Activated naive CD4-positive, alpha-beta T cell treated with anti-CD3 and anti-CD28 coated beads, Interleukin-2, amount 50 U/mL, for 72 hours (primary cell): ENCODE data around the gene TMEM8B. TPM values are rescaled to one million over a fixed set of nuclear protein-coding genes. Genes with fewer than 3 reads are reported as not detected.
"Not testable (repeated sequence)": the region's sequence is repeated elsewhere in the genome, so short reads cannot be mapped to it uniquely, and the experiment has no call there.

Experiments used
- ATAC-seq, 2 donors: fragments of 150-1000 bp; cut with Tn5 transposase; 2 replicates each; pipeline ENCODE4 v1.10.0; 2021; ENCODE audit warnings: mild to moderate bottlenecking in 2 of 2, moderate library complexity in 2 of 2
- DNase-seq, 2 donors: peaks; one replicate each; pipeline ENCODE4 v3.0.0; 2021 to 2022; ENCODE audit warnings: low spot score in 2 of 2
- H3K27ac Mint-ChIP-seq, 2 donors: one replicate each; pipeline ENCODE4 v1.8.0; 2022; ENCODE audit warnings: mild to moderate bottlenecking in 2 of 2, mixed read lengths in 2 of 2
- H3K36me3 Mint-ChIP-seq, 2 donors: one replicate each; pipeline ENCODE4 v1.8.0; 2022; ENCODE audit warnings: mixed read lengths in 2 of 2
- H3K9me3 Mint-ChIP-seq, 2 donors: one replicate each; pipeline ENCODE4 v1.8.0; 2022; ENCODE audit warnings: mixed read lengths in 2 of 2
- total RNA-seq, 2 donors: library from RNA; stranded (reverse); gene quantifications; one replicate each; pipeline ENCODE4 v1.2.3, GENCODE V29; 2022

The TMEM8B gene
- total RNA-seq, 2 donors from 2014 or later, result 4.0 to 11.2 TPM

- ATAC-seq (no peak), DNase-seq (no peak)
- H3K27ac Mint-ChIP-seq, result no peak overlapping the region
These were observed 40.7 kb downstream of the TMEM8B start for GRCh38 chr9:35869621-35870216.

GRCh38 chr9:35870351-35870923 is 41.4 kb downstream of the TMEM8B start, which contains the start of gene OR13J1:
Gene OR13J1 (minus strand): TSS chr9:35870401. CDS start chr9:35870401, 0 bp downstream.
- no peak within 1 kb of the TSS for H3K27ac Mint-ChIP-seq
- no peaks in the 10 kb centered on the region for H3K9me3 Mint-ChIP-seq
- ATAC-seq (no peak), DNase-seq (no peak)
- H3K36me3 Mint-ChIP-seq, result no peaks in the 10 kb centered on the region

More at GRCh38 chr9:35869621-35870216, 40.7 kb downstream of the TMEM8B start:
- Mint-ChIP-seq H3K36me3 (no peaks in the 10 kb centered on the region), H3K9me3 (no peaks in the 10 kb centered on the region)

- ATAC-seq, result no peak
- H3K27ac Mint-ChIP-seq, result no peak overlapping the region
- no peak for DNase-seq
- H3K36me3 Mint-ChIP-seq, result no peaks in the 10 kb centered on the region
- H3K9me3 Mint-ChIP-seq, result no peaks in the 10 kb centered on the region
These were observed 42.5 kb downstream of the TMEM8B start for GRCh38 chr9:35871545-35871944.

DNA sequence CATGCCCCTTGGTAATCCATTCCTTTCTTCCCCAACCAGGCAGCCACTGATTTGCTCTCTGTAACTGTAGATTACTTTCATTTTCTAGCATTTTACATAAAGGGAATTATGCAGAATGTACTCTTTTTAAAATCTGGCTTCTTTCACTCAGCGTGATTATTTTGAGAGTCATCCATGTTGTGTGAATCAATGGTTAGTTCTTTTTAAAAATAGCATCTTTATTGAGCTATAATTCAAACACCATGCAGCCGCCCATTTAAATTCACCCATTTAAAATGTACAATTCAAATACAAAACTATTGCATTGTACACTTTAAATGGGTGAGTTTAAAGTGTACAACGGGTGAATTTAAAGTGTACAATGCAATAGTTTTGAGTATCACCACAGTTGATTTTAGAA is 43.5 kb downstream of the TMEM8B start:
- Mint-ChIP-seq H3K36me3 (peaks cover 2 to 3% of the 10 kb centered on the region in 2 donors), H3K9me3 (peaks cover 3% of the 10 kb centered on the region in 2 donors), H3K27ac (no peak overlapping the region)
- ATAC-seq (no peak), DNase-seq (no peak)

GRCh38 chr9:35882263-35882848 is 53.3 kb downstream of the TMEM8B start:
- Mint-ChIP-seq H3K27ac (peak overlapping the region in 1 of 2 donors; percentile 3), H3K9me3 (peaks cover 3 to 6% of the 10 kb centered on the region in 2 donors), H3K36me3 (peaks cover 6 to 7% of the 10 kb centered on the region in 2 donors)
- peak; percentile 71 to 81 for DNase-seq
- peak; percentile 68 to 80 for ATAC-seq

DNA sequence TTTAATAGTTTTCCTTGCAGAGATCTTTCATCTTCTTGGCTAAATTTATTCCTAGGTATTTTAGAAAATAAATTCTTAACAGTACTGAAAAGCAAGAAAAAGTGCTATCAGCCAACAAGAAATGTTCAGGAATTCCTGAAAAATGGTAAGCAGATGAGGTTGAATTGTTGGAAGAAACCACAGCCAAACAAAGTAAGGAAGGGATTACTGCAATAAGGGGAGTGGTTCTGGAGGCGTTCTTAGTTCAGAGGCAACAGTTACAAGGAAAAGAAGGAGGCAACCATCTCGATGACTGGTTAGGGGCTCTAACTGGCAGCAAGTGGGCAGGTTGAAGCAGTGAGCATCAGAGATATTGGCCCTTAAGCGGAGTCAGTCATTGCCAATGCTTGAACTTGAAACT is 54.0 kb downstream of the TMEM8B start:
- DNase-seq (no peak), ATAC-seq (no peak)
- no peaks in the 10 kb centered on the region for H3K9me3 Mint-ChIP-seq
- peaks cover 0 to under 1% of the 10 kb centered on the region in 2 donors for H3K36me3 Mint-ChIP-seq
- H3K27ac Mint-ChIP-seq, result no peak overlapping the region

DNA sequence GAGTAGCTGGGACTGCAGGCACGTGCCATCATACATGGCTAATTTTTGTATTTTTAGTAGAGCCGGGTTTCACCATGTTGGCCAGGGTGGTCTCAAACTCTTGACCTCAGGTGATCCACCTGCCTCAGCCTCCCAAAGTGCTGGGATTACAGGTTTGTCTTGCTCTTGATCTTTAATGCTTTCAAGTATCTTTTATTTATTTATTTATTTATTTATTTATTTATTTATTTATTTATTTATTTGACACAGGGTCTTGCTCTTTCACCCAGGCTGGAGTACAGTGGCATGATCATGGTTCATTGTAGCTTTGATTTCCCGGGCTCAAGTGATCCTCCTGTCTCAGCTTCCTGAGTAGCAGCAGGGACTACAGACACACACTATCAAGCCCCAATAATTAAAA is 55.9 kb downstream of the TMEM8B start:
- H3K9me3 Mint-ChIP-seq, DNase-seq, H3K27ac Mint-ChIP-seq, ATAC-seq, H3K36me3 Mint-ChIP-seq: not testable (repeated sequence)

DNA sequence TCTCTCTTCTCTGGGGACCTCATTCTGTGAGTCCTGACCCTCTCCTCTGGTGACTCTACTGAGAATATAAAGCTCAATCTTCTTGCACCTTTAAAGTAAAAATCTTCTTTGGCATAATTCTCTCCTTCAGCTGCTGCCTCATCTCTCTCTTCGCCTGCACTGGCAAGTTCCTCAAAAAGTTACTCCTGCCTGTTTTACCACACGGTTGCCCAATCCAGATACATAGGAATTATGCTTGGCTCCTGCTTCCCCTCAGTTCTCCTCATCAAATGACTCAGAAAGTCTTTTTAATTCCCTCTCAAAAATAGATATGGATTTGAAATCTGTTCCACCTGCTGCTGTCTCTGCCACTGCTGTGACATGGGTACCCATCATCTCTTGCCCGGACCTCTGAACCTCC is 62.6 kb downstream of the TMEM8B start:
- Mint-ChIP-seq H3K27ac (no peak overlapping the region), H3K9me3 (no peaks in the 10 kb centered on the region), H3K36me3 (no peaks in the 10 kb centered on the region)
- DNase-seq, result no peak
- ATAC-seq, result no peak

DNA sequence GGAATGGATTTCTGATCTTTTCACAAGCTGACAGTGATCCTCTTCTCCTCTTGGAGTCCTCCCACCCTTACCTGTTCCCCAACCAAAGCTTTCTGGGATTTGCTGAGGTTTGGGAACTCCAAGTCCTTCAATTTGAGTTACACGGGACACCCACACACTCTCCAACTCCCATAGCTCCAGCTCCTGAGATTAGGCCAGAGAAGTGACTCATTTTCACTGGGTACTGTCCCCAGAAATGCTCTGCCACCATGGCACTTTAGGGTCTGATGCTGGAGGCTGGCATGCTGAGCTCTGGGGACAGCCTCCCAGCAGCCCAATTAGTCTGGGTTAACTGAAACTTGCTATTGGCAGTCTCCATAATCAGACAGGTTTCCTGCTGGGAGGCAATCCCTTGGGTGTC is 63.0 kb downstream of the TMEM8B start:
- no peaks in the 10 kb centered on the region for H3K36me3 Mint-ChIP-seq
- no peak overlapping the region for H3K27ac Mint-ChIP-seq
- no peak for ATAC-seq
- DNase-seq, result no peak
- H3K9me3 Mint-ChIP-seq, result no peaks in the 10 kb centered on the region

GRCh38 chr9:35896570-35896969 is 67.5 kb downstream of the TMEM8B start:
- DNase-seq, result no peak
- no peaks in the 10 kb centered on the region for H3K36me3 Mint-ChIP-seq

GRCh38 chr9:35897376-35898099 is 68.5 kb downstream of the TMEM8B start:
- H3K27ac Mint-ChIP-seq, H3K36me3 Mint-ChIP-seq, ATAC-seq, H3K9me3 Mint-ChIP-seq, DNase-seq: not testable (repeated sequence)

More at GRCh38 chr9:35896570-35896969, 67.5 kb downstream of the TMEM8B start:
- Mint-ChIP-seq H3K9me3 (no peaks in the 10 kb centered on the region), H3K27ac (no peak overlapping the region)
- ATAC-seq, result no peak

DNA sequence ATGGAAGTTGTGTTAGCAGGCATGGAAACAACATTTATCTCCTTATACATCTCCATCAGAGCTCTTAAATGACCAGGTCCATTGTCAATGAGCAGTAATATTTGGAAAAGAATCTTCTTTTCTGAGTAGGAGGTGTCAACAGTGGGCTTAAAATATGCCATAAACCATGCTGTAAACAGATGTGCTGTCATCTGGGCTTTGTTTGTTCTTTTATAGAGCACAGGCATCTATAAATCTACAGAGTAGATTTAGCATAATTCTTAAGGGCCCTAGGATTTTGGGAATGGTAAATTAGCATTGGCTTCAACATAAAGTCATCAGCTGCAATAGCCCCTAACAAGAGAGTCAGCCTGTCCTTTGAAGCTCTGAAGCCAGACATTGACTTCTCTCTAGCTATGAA is 69.3 kb downstream of the TMEM8B start:
- Mint-ChIP-seq H3K9me3 (no peaks in the 10 kb centered on the region), H3K36me3 (no peaks in the 10 kb centered on the region), H3K27ac (no peak overlapping the region)
- no peak for DNase-seq
- ATAC-seq, result no peak

DNA sequence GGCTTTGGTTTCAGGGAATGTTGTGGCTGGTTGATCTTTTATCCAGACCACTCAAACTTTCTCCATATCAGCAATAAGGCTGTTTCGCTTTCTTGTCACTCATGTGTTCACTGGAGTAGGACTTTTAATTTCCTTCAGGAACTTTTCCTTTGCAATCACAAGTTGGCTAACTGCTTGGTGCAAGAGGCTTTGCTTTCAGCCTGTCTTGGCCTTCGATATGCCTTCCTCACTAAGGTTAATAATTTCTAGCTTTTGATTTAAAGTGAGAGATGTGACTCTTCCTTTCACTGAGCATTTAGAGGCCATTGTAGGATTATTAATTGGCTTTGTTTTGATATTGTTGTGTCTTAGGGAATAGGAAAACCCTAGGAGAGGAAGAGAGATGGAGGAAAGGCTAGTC is 70.0 kb downstream of the TMEM8B start:
- Mint-ChIP-seq H3K36me3 (no peaks in the 10 kb centered on the region), H3K9me3 (no peaks in the 10 kb centered on the region), H3K27ac (no peak overlapping the region)
- no peak for DNase-seq
- no peak for ATAC-seq

DNA sequence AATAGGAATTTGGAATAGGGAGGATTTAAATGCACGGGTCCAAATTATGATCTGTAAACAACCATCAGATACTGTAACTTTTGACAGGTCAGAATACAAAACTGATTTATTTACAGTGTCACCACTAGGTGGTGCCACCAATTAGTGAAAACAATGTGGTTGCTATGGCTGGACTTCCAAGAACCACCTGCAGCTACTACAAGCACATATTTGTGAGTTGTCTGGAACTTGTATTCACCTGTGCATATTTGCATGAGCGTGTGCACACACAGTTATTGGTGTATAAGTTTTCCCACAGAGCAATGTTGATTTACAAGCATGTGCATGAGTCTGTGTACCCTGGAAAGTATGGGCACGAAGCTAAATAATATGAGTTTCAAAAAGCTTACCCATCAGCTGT is 74.0 kb downstream of the TMEM8B start:
- Mint-ChIP-seq H3K27ac (no peak overlapping the region), H3K9me3 (no peaks in the 10 kb centered on the region), H3K36me3 (no peaks in the 10 kb centered on the region)
- peak; percentile 56 to 61 for ATAC-seq
- peak in 1 of 2 donors; percentile 50 for DNase-seq

- no peak for DNase-seq
- no peak for ATAC-seq
- Mint-ChIP-seq H3K9me3 (no peaks in the 10 kb centered on the region), H3K36me3 (no peaks in the 10 kb centered on the region), H3K27ac (no peak overlapping the region)
These were observed 75.3 kb downstream of the TMEM8B start for GRCh38 chr9:35904338-35904737.

- peak overlapping the region in 1 of 2 donors; percentile 15 for H3K27ac Mint-ChIP-seq
- ATAC-seq (no peak), DNase-seq (no peak)
- H3K36me3 Mint-ChIP-seq, result no peaks in the 10 kb centered on the region
- no peaks in the 10 kb centered on the region for H3K9me3 Mint-ChIP-seq
These were observed 76.2 kb downstream of the TMEM8B start for GRCh38 chr9:35905051-35905781.
